Epithelial cell of proximal tubule (primary cell): ENCODE data around the gene CNP. TPM values are rescaled to one million over a fixed set of nuclear protein-coding genes. Genes with fewer than 3 reads are reported as not detected.

Experiments
- DNase-seq: peaks from one replicate; pipeline ENCODE4 v3.0.0-alpha.2; 2011; ENCODE audit warnings: low read depth
- H3K4me3 ChIP-seq: 2 replicates; pipeline ENCODE4 v1.5.1; 2011; ENCODE audit warnings: low read depth, mild to moderate bottlenecking, low read length
- total RNA-seq: library from RNA; depleted of rRNA; stranded (reverse); fragments of >200 nt; gene quantifications from 2 replicates; pipeline ENCODE4 v1.2.3, GENCODE V29; 2015
- TF ChIP-seq, protein P1 (sequence below): conservative IDR thresholded peaks from 2 replicates; pipeline ENCODE4 v1.5.1; 2012; ENCODE audit warnings: low read depth, mild to moderate bottlenecking, low read length

CNP gene
- total RNA-seq, 1 donor from 2014 or later, result 69.8 TPM

GRCh38 chr17:41935641-41936040 lies 31.0 kb upstream of the CNP start:
- H3K4me3 ChIP-seq, result no peak overlapping the region
- no peak for DNase-seq
- TF ChIP-seq, protein P1, sequence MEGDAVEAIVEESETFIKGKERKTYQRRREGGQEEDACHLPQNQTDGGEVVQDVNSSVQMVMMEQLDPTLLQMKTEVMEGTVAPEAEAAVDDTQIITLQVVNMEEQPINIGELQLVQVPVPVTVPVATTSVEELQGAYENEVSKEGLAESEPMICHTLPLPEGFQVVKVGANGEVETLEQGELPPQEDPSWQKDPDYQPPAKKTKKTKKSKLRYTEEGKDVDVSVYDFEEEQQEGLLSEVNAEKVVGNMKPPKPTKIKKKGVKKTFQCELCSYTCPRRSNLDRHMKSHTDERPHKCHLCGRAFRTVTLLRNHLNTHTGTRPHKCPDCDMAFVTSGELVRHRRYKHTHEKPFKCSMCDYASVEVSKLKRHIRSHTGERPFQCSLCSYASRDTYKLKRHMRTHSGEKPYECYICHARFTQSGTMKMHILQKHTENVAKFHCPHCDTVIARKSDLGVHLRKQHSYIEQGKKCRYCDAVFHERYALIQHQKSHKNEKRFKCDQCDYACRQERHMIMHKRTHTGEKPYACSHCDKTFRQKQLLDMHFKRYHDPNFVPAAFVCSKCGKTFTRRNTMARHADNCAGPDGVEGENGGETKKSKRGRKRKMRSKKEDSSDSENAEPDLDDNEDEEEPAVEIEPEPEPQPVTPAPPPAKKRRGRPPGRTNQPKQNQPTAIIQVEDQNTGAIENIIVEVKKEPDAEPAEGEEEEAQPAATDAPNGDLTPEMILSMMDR, result no peak

DNA sequence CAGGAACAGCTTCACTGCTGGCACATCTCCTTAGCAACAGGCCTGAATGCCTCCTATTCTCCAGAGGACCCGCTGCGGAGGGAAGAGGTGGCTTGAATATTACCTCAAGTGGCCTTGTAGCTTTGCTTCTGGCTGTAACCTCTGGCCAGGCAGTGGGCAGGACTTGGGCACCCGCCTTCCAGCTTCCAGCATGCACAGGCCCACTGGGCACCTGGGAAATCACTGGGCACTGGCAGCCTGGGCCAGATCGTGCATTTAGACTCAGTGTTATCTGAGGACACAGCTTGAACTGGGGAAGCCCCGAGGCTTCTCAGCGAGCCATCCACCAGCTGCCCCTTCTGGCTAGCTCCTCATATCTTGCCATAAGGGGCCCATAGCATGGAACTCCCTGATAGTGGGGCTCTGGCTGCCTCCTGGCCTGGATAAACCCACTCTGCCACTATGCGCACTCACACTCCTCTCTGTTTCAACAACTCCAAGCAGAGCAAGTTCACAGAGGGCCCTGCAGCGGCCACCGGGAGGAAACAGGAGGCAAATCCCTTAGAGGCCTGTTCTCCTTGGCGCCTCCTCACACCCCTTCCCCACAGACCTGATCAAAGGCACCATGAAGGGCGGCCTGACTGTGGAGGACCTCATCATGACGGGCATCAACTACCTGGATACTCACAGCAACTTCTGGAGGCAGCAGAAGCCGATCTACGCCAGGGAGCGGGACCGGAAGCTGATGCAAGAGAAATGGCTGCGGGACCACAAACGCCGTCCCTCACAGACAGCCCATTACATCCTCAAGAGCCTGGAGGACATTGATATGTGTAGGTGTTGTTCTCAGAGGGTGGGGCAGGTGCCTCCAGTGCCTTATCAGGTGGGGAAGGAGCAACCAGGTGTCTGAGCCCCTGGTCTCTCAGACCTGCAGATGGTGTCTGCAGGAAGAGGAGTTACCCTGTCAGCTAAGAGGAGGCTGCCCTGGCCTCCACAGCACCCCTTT lies 28.3 kb upstream of the CNP start:
- no peak for DNase-seq
- H3K4me3 ChIP-seq, result no peak overlapping the region
- TF ChIP-seq, protein P1, result no peak

DNA sequence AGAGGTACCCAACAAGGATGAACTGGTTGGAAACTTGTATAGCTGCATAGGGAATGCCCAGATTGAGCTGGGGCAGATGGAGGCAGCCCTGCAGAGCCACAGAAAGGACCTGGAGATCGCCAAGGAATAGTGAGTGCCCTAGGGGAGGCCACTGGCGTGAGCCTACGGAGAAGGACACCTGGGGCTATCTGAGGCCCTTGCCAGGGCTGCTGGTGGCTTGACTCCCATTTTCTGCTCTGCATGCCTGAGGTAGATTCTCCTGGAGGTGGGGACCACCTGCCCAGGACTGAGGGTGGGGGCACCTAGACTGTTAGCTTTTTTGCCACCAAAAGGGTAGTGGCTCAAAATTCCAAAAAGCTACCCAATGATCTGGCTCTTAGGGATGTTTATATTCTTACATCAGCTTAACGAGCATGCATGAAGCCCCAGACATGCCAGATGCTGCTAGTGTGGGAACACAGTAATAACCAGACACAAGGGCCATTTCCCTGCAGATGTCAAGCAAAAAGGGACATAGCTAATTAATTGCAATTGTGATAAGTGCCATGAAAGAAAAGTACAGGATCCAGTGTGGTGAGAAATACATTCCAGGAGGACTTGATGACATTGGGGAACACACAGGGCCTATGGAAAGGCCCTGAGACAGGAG lies 27.4 kb upstream of the CNP start:
- H3K4me3 ChIP-seq, result no peak overlapping the region
- DNase-seq, result no peak
- TF ChIP-seq, protein P1, result no peak

- no peak overlapping the region for H3K4me3 ChIP-seq
- TF ChIP-seq, protein P1, result no peak
- DNase-seq, result no peak
These were observed 26.9 kb upstream of the CNP start for GRCh38 chr17:41939693-41940090.

GRCh38 chr17:41941168-41941567 lies 25.4 kb upstream of the CNP start:
- no peak for DNase-seq
- H3K4me3 ChIP-seq, result no peak overlapping the region
- TF ChIP-seq, protein P1, result no peak

- TF ChIP-seq, protein P1, result no peak
- H3K4me3 ChIP-seq, result no peak overlapping the region
- no peak for DNase-seq
These were observed 23.8 kb upstream of the CNP start for GRCh38 chr17:41942626-41943373.
